GM23338 (cell line): ENCODE measurements around the gene ACYP1. TPM values are rescaled to one million over a fixed set of nuclear protein-coding genes. Genes with fewer than 3 reads are reported as not detected.

Experiments
- ATAC-seq: fragments of 200-7000 bp; cut with Tn5 transposase; 3 replicates; pipeline ENCODE4 v1.9.1; 2020
- DNase-seq: peaks from one replicate; pipeline ENCODE4 v3.0.0-alpha.2; 2015; ENCODE audit warnings: low spot score
- H2AFZ ChIP-seq: fragments of 200-600 bp; sonication (generic); 2 replicates; pipeline ENCODE4 v1.8.0; 2016; ENCODE audit warnings: antibody characterized with exemption, mild to moderate bottlenecking, moderate library complexity
- H3F3A ChIP-seq: fragments of 200-600 bp; sonication (generic); replicated peaks from 2 replicates; pipeline ENCODE4 v1.8.0; 2017; ENCODE audit warnings: antibody characterized with exemption, mixed run types, low read depth
- H3K27ac ChIP-seq: fragments of 200-600 bp; sonication (generic); 2 replicates; pipeline ENCODE4 v1.6.1; 2016; ENCODE audit warnings: low read depth
- H3K27me3 ChIP-seq: fragments of 200-600 bp; sonication (generic); 2 replicates; pipeline ENCODE4 v1.8.0; 2016; ENCODE audit warnings: mild to moderate bottlenecking, mixed run types, moderate library complexity; ENCODE audit not compliant: insufficient read depth
- H3K36me3 ChIP-seq: fragments of 200-600 bp; sonication (generic); 2 replicates; pipeline ENCODE4 v1.8.0; 2016; ENCODE audit warnings: mild to moderate bottlenecking; ENCODE audit not compliant: insufficient read depth
- H3K4me1 ChIP-seq: fragments of 200-600 bp; sonication (generic); 2 replicates; pipeline ENCODE4 v1.8.0; 2016; ENCODE audit warnings: mild to moderate bottlenecking, moderate library complexity; ENCODE audit not compliant: insufficient read depth
- H3K4me2 ChIP-seq: fragments of 200-600 bp; sonication (generic); 2 replicates; pipeline ENCODE4 v1.7.1; 2017; ENCODE audit warnings: mixed run types
- H3K4me3 ChIP-seq: fragments of 200-600 bp; sonication (generic); 2 replicates; pipeline ENCODE4 v1.6.1; 2016; ENCODE audit warnings: mixed run types
- H3K79me2 ChIP-seq: fragments of 200-600 bp; sonication (generic); replicated peaks from 2 replicates; pipeline ENCODE4 v1.8.0; 2017; ENCODE audit warnings: mild to moderate bottlenecking; ENCODE audit not compliant: insufficient read depth
- H3K9me2 ChIP-seq: fragments of 200-600 bp; sonication (generic); 2 replicates; pipeline ENCODE4 v1.8.0; 2017; ENCODE audit not compliant: insufficient read depth
- H4K20me1 ChIP-seq: fragments of 200-600 bp; sonication (generic); replicated peaks from 2 replicates; pipeline ENCODE4 v1.8.0; 2017; ENCODE audit warnings: mild to moderate bottlenecking; ENCODE audit not compliant: insufficient read depth
- H3K27ac Mint-ChIP-seq: 2 replicates; pipeline ENCODE4 v1.8.0; 2020; ENCODE audit warnings: inconsistent platforms, mild to moderate bottlenecking, moderate library complexity, mixed read lengths
- H3K27me3 Mint-ChIP-seq: 3 replicates; pipeline ENCODE4 v1.8.0; 2022; ENCODE audit warnings: low read depth, mild to moderate bottlenecking, moderate library complexity, mixed read lengths, inconsistent platforms; ENCODE audit not compliant: insufficient read depth, poor library complexity
- H3K36me3 Mint-ChIP-seq: 3 replicates; pipeline ENCODE4 v1.8.0; 2021; ENCODE audit warnings: low read depth, mild to moderate bottlenecking, inconsistent platforms, moderate library complexity, mixed read lengths
- H3K4me1 Mint-ChIP-seq: 3 replicates; pipeline ENCODE4 v1.8.0; 2020; ENCODE audit warnings: mild to moderate bottlenecking, inconsistent platforms, mixed read lengths
- H3K4me3 Mint-ChIP-seq: 3 replicates; pipeline ENCODE4 v1.8.0; 2021; ENCODE audit warnings: moderate library complexity, mild to moderate bottlenecking, inconsistent platforms, mixed read lengths
- H3K9me3 Mint-ChIP-seq: 3 replicates; pipeline ENCODE4 v1.8.0; 2020; ENCODE audit warnings: moderate library complexity, mild to moderate bottlenecking, inconsistent platforms, mixed read lengths
- CREB1 ChIP-seq: fragments of 250-450 bp; sonication (Bioruptor Pico); IDR thresholded peaks from 2 replicates; pipeline ENCODE4 v1.5.0; 2020; ENCODE audit warnings: low read depth, mild to moderate bottlenecking, moderate library complexity
- ETS1 ChIP-seq: IDR thresholded peaks from 2 replicates; pipeline ENCODE4 v1.6.1; 2016; ENCODE audit warnings: antibody characterized with exemption
- EZH2 ChIP-seq: fragments of 200-600 bp; sonication (generic); IDR thresholded peaks from one replicate; pipeline ENCODE4 v1.8.0; 2017; ENCODE audit warnings: antibody characterized with exemption, mild to moderate bottlenecking, low read depth; ENCODE audit not compliant: unreplicated experiment
- EZH2phosphoT487 ChIP-seq: fragments of 200-600 bp; sonication (generic); IDR thresholded peaks from one replicate; pipeline ENCODE4 v1.8.1; 2018; ENCODE audit warnings: antibody characterized with exemption; ENCODE audit not compliant: unreplicated experiment
- POLR2AphosphoS5 ChIP-seq: IDR thresholded peaks from 2 replicates; pipeline ENCODE4 v1.6.1; 2016; ENCODE audit warnings: antibody characterized with exemption, low read depth
- REST ChIP-seq: IDR thresholded peaks from one replicate; pipeline ENCODE4 v1.6.1; 2018; ENCODE audit warnings: antibody characterized with exemption; ENCODE audit not compliant: unreplicated experiment
- STAT1 ChIP-seq: IDR thresholded peaks from one replicate; pipeline ENCODE4 v1.6.1; 2016; ENCODE audit warnings: antibody characterized with exemption; ENCODE audit not compliant: unreplicated experiment
- ZNF331 ChIP-seq: fragments of 250-450 bp; sonication (Bioruptor Pico); IDR thresholded peaks from 2 replicates; pipeline ENCODE4 v1.5.0; 2020; ENCODE audit warnings: low read depth, mild to moderate bottlenecking, moderate library complexity
- ZNF462 ChIP-seq: fragments of 250-450 bp; sonication (Bioruptor Pico); IDR thresholded peaks from 2 replicates; pipeline ENCODE4 v1.5.0; 2020; ENCODE audit warnings: mild to moderate bottlenecking, moderate library complexity
- polyA plus RNA-seq: library from polyadenylated mRNA; unstranded; fragments of >200 nt; fragmentation: Nextera tagmentation; extraction: Ambion mirVana; gene quantifications from 2 replicates; pipeline ENCODE4 v1.2.1, GENCODE V29; 2016
- total RNA-seq: library from RNA; depleted of rRNA; stranded (reverse); fragments of >200 nt; shearing (Covaris generic); gene quantifications from 2 replicates; pipeline ENCODE4 v1.2.3, GENCODE V29; 2014
- TF ChIP-seq, protein P1 (sequence below), 2 experiments: fragments of 200-600 bp in 1 of 2; sonication (generic) in 1 of 2; conservative IDR thresholded peaks; 2 replicates each; pipeline versions ENCODE4 v1.5.1 to v1.6.1; 2016 to 2017; ENCODE audit warnings: antibody characterized with exemption in 2 of 2, low read depth in 2 of 2, mild to moderate bottlenecking in 2 of 2, moderate library complexity in 1 of 2

ACYP1 gene
- total and polyA plus RNA-seq, 2 experiments from 2014 or later: 18.4 to 104 TPM

GRCh38 chr14:75025082-75025481 is 38.7 kb downstream of the ACYP1 start:
- DNase-seq (no peak), ATAC-seq (no peak)
- Histone ChIP-seq H3K9me2 (no peaks in the 10 kb centered on the region), H3F3A (no peaks in the 10 kb centered on the region), H3K79me2 (no peaks in the 10 kb centered on the region), H4K20me1 (no peaks in the 10 kb centered on the region; the same call in 1 of the 2 replicates), H3K27ac (no peak overlapping the region), H3K36me3 (peaks cover 7% of the 10 kb centered on the region; the same call in 1 of the 2 replicates), H3K4me1 (no peaks in the 10 kb centered on the region), H3K4me3 (no peak overlapping the region), H3K27me3 (no peaks in the 10 kb centered on the region), H3K4me2 (no peak overlapping the region), H2AFZ (no peak overlapping the region)
- peaks cover 13% of the 10 kb centered on the region for H3K36me3 Mint-ChIP-seq
- H3K27me3 Mint-ChIP-seq: no peaks in the 10 kb centered on the region
- no peaks in the 10 kb centered on the region for H3K4me1 Mint-ChIP-seq
- no peak overlapping the region for H3K4me3 Mint-ChIP-seq
- TF ChIP-seq CREB1 (no peak), ETS1 (no peak)
- no peak overlapping the region for H3K27ac Mint-ChIP-seq
- no peaks in the 10 kb centered on the region for H3K9me3 Mint-ChIP-seq

DNA sequence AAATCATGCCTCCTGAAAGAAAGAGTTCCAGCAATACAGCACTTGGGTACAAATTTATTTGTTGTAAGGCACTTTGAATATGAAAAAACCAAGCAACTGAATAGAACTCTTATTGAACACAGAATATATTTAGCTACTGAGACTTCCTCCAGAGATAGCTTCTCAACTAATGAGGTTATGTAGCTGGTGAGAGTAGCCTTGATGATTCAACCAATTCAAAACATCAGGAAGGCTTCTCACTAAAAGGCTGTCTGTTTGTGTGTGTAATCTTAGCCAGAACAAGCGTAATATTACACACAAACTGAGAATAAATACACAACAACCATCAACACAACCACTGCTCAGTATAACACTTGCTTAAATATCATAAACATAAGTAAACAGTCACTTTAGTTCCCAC is 40.7 kb downstream of the ACYP1 start:
- H3K27ac ChIP-seq: no peak overlapping the region
- no peak for DNase-seq
- no peaks in the 10 kb centered on the region for H3K9me3 Mint-ChIP-seq

More for the DNA sequence above, 40.7 kb downstream of the ACYP1 start:
- H3K79me2 ChIP-seq: no peaks in the 10 kb centered on the region
- H3K4me1 ChIP-seq: no peaks in the 10 kb centered on the region
- peaks cover 7% of the 10 kb centered on the region; the same call in 1 of the 2 replicates for H3K36me3 ChIP-seq
- Mint-ChIP-seq H3K27ac (no peak overlapping the region), H3K36me3 (peaks cover 19% of the 10 kb centered on the region), H3K27me3 (no peaks in the 10 kb centered on the region), H3K4me1 (no peaks in the 10 kb centered on the region), H3K4me3 (no peak overlapping the region)
- no peaks in the 10 kb centered on the region for H3F3A ChIP-seq
- no peaks in the 10 kb centered on the region for H4K20me1 ChIP-seq
- no peak overlapping the region for H3K4me2 ChIP-seq
- TF ChIP-seq REST (no peak), ZNF331 (CRISPR knock-in tag) (no peak), ZNF462 (no peak), POLR2AphosphoS5 (no peak), EZH2 (no peak), STAT1 (no peak), EZH2phosphoT487 (no peak)
- TF ChIP-seq, protein P1, sequence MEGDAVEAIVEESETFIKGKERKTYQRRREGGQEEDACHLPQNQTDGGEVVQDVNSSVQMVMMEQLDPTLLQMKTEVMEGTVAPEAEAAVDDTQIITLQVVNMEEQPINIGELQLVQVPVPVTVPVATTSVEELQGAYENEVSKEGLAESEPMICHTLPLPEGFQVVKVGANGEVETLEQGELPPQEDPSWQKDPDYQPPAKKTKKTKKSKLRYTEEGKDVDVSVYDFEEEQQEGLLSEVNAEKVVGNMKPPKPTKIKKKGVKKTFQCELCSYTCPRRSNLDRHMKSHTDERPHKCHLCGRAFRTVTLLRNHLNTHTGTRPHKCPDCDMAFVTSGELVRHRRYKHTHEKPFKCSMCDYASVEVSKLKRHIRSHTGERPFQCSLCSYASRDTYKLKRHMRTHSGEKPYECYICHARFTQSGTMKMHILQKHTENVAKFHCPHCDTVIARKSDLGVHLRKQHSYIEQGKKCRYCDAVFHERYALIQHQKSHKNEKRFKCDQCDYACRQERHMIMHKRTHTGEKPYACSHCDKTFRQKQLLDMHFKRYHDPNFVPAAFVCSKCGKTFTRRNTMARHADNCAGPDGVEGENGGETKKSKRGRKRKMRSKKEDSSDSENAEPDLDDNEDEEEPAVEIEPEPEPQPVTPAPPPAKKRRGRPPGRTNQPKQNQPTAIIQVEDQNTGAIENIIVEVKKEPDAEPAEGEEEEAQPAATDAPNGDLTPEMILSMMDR (conservative IDR thresholded peaks at IDR 0.05; ENCODE audit: low read depth in 2 of 2): no peak
- H2AFZ ChIP-seq: no peak overlapping the region
- H3K9me2 ChIP-seq: no peaks in the 10 kb centered on the region
- no peaks in the 10 kb centered on the region for H3K27me3 ChIP-seq
- ATAC-seq: no peak
- H3K4me3 ChIP-seq: no peak overlapping the region
